ENCODE data around the gene SLC20A1.

GRCh38 chr2:112680666-112681101 is 34.9 kb downstream of the SLC20A1 start:
- TF ChIP-seq CTCF (IDR thresholded peaks at IDR 0.05; ENCODE audit: low read length) (no peak), EZH2 (IDR thresholded peaks at IDR 0.05; ENCODE audit: borderline replicate concordance, low read length) (no peak)

Data from OCI-LY1 (cell line).